Measurements from ENCODE around the gene NMT1.

NMT1 gene

GRCh38 chr17:45060797-45061605 is at the start of gene NMT1:
Gene NMT1 (plus strand): TSS chr17:45061317. CDS start chr17:45061330, 13 bp downstream.
- TF ChIP-seq, protein P1, sequence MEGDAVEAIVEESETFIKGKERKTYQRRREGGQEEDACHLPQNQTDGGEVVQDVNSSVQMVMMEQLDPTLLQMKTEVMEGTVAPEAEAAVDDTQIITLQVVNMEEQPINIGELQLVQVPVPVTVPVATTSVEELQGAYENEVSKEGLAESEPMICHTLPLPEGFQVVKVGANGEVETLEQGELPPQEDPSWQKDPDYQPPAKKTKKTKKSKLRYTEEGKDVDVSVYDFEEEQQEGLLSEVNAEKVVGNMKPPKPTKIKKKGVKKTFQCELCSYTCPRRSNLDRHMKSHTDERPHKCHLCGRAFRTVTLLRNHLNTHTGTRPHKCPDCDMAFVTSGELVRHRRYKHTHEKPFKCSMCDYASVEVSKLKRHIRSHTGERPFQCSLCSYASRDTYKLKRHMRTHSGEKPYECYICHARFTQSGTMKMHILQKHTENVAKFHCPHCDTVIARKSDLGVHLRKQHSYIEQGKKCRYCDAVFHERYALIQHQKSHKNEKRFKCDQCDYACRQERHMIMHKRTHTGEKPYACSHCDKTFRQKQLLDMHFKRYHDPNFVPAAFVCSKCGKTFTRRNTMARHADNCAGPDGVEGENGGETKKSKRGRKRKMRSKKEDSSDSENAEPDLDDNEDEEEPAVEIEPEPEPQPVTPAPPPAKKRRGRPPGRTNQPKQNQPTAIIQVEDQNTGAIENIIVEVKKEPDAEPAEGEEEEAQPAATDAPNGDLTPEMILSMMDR (IDR thresholded peaks at IDR 0.05; ENCODE audit: low read depth, low read length): no peak
- H3K9me3 ChIP-seq (ENCODE audit: severe bottlenecking): no peaks in the 10 kb centered on the region
- peak within 1 kb of the TSS; percentile 97 for H3K4me3 ChIP-seq (ENCODE audit: low read depth, low read length)
- DNase-seq: peak; percentile 100
- peak within 1 kb of the TSS; percentile 94 for H3K27ac ChIP-seq
- H3K27me3 ChIP-seq (ENCODE audit: insufficient read depth, low read depth, severe bottlenecking): no peaks in the 10 kb centered on the region
- H3K36me3 ChIP-seq: peaks cover 9% of the 10 kb centered on the region

DNA sequence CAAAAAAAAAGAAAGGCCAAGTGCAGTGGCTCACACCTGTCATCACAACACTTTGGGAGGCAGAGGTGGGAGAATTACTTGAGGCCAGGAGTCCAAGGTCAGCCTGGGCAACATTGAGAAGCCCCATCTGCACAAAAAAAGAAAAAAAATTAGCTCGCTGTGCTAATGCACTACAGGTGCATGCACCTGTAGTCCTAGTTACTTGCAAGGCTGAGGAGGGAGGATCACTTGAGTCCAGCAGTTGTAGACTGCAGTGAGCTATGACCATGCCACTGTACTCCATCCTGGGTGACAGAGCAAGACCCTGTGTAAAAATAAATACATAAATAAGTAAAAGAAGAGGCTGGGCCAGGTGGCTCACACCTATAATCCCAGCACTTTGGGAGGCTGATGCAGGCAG is 49.4 kb upstream of the NMT1 start:
- no peak overlapping the region for H3K4me3 ChIP-seq (ENCODE audit: low read depth, low read length)
- H3K27ac ChIP-seq: no peak overlapping the region
- no peaks in the 10 kb centered on the region for H3K36me3 ChIP-seq
- no peaks in the 10 kb centered on the region for H3K9me3 ChIP-seq (ENCODE audit: severe bottlenecking)
- TF ChIP-seq, protein P1 (IDR thresholded peaks at IDR 0.05; ENCODE audit: low read depth, low read length): no peak
- no peak for DNase-seq
- no peaks in the 10 kb centered on the region for H3K27me3 ChIP-seq (ENCODE audit: insufficient read depth, low read depth, severe bottlenecking)

- no peaks in the 10 kb centered on the region for H3K9me3 ChIP-seq (ENCODE audit: severe bottlenecking)
- 0 out of 2 replicates have a peak overlapping the region, but pooled peaks have one; percentile 10 for H3K27ac ChIP-seq
- no peak overlapping the region for H3K4me3 ChIP-seq (ENCODE audit: low read depth, low read length)
- peak; percentile 39 for DNase-seq
- no peaks in the 10 kb centered on the region for H3K36me3 ChIP-seq
- TF ChIP-seq, protein P1 (IDR thresholded peaks at IDR 0.05; ENCODE audit: low read depth, low read length): no peak
- no peaks in the 10 kb centered on the region for H3K27me3 ChIP-seq (ENCODE audit: insufficient read depth, low read depth, severe bottlenecking)
These were observed 47.8 kb upstream of the NMT1 start for GRCh38 chr17:45013021-45013997.

DNA sequence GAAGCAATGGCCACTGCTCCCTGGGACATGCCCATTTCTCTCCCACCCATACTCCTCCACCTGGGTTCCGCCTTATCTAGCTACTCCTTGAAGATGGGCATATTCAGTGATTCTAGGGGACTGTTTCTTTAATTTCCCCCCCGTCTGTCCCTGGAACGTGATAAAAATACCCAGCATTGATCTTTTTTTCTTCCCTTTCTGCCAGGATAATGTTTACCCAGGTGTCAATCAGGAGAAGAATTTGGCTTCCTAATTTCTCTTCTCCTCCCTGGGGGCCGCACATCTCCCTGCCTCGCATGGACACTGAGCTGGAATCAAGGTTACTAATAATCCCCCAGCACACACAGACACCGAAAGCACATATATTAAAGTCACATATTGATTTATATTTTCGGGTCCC is 44.9 kb upstream of the NMT1 start:
- DNase-seq: no peak
- TF ChIP-seq, protein P1 (IDR thresholded peaks at IDR 0.05; ENCODE audit: low read depth, low read length): no peak
- H3K4me3 ChIP-seq (ENCODE audit: low read depth, low read length): no peak overlapping the region

GRCh38 chr17:45016823-45017222 is 44.3 kb upstream of the NMT1 start:
- Histone ChIP-seq H3K4me3 (ENCODE audit: low read depth, low read length) (no peak overlapping the region), H3K27me3 (ENCODE audit: insufficient read depth, low read depth, severe bottlenecking) (no peaks in the 10 kb centered on the region), H3K9me3 (ENCODE audit: severe bottlenecking) (no peaks in the 10 kb centered on the region), H3K36me3 (no peaks in the 10 kb centered on the region), H3K27ac (no peak overlapping the region)
- TF ChIP-seq, protein P1 (IDR thresholded peaks at IDR 0.05; ENCODE audit: low read depth, low read length): peak; percentile 85
- peak; percentile 79 for DNase-seq

More for the DNA sequence above, 44.9 kb upstream of the NMT1 start:
- H3K36me3 ChIP-seq: no peaks in the 10 kb centered on the region
- H3K9me3 ChIP-seq (ENCODE audit: severe bottlenecking): no peaks in the 10 kb centered on the region
- no peaks in the 10 kb centered on the region for H3K27me3 ChIP-seq (ENCODE audit: insufficient read depth, low read depth, severe bottlenecking)
- no peak overlapping the region for H3K27ac ChIP-seq

All from WERI-Rb-1 (cell line).